ENCODE measurements around the gene HAUS1.
"Not testable (repeated sequence)": the region's sequence is repeated elsewhere in the genome, so short reads cannot be mapped to it uniquely, and the experiment has no call there.

Gene HAUS1

GRCh38 chr18:46158499-46158898, 54.3 kb downstream of the HAUS1 start:
- DNase-seq (ENCODE audit: low spot score) = no peak

DNA sequence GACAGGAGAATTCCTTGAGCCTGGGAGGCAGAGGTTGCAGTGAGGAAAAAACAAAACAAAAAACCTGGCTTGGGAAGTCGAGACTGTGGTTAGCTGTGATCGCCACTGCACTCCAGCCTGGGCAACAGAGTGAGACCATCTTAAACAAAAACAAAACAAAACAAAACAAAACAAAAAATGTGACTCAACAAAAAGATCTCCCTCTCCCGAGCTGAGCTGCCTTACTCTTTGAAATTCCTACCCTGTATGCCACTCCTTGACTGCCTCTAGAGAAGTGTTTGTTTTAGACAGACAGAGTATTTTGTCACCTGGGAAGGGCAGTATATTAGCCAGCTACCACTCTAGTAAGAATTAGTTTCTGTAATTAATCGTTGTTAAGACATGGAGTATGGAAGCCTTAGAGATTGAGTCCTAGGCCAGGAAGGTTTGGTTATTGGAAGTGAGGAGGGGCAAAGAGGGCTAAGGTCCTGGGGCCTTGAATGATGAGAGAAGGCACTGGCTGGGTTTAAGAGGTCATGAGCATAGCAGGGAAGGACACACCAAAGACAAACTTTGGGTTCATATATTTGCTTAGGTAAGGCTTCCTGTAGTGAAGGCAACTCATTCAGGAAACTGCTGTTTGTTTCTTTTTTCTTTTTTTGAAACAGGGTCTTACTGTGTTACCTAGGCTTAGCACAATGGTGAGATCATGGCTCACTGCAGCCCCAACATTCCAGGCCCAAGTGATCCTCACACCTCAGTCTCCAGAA, 56.0 kb downstream of the HAUS1 start:
- DNase-seq (ENCODE audit: low spot score) = no peak

DNA sequence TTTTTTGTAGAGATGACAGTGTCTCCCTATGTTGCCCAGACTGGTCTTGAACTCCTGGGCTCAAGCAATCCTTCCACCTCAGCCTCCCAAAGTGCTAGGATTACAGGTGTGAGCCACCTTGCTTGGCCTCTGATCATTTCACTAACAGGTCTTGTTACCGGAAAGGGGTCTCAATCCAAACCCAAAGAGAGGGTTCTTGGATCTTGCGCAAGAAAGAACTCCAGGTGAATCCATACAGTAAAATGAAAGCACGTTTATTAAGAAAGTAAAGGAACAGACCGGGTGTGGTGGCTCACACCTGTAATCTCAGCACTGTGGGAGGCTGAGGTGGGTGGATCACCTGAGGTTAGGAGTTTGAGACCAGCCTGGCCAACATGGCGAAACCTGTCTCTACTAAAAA, 56.7 kb downstream of the HAUS1 start:
- DNase-seq (ENCODE audit: low spot score) = not testable (repeated sequence)

DNA sequence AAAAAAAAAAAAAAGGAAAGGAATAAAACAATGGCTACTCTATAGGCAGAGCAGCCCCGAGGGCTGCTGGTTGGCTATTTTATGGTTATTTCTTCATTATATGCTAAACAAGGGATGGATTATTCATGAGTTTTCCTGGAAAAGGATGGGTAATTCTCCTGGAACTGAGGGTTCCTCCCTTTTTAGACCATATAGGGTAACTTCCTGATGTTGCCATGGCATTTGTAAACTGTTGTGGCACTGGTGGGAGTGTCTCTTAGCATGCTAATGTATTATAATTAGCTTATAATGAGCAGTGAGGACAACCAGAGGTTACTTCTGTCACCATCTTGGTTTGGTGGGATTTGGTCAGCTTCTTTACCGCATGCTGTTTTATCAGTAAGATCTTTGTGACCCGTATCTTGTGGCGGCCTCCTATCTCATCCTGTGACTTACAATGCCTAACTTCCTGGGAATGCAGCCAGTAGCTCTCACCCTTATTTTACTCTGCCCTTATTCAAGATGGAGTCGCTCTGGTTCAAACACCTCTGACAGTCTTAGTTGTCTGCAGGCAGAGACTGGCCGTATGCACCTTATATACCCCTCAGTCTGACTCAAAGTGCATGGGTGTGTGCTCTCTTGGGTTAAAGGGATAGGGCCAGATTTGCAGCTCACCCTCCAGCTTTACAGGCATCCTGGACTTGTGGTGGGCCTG, 57.7 kb downstream of the HAUS1 start:
- DNase-seq (ENCODE audit: low spot score) = no peak

- DNase-seq (ENCODE audit: low spot score) = no peak
Observed at GRCh38 chr18:46163091-46163490, 58.9 kb downstream of the HAUS1 start.

DNA sequence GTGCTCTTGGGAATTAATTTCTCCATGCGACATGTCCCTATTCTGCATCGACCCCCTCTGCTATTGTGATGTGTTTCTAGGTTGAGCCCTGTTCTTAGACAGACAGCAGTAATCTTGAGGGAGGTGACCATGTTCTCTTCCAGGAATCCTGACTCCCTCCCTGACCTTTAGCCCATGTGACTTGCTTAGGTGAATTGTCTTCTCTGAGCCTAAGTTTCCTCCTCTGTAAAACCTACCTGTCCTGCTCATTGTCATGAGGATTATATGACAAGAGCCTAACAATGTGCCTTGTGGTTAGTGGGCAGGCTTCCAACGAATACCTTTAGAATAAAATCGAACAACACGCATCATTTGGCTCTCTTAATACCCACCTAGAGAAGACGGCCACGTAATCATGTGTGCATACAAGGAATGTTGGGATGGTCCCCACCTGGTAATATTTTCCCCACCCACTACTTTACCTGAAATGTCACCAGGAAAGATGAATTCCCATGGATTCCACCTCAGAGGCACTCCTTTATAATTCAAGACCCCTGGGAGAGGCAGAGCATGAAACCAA, 59.8 kb downstream of the HAUS1 start:
- DNase-seq (ENCODE audit: low spot score) = no peak

GRCh38 chr18:46164502-46164901, 60.3 kb downstream of the HAUS1 start:
- not testable (repeated sequence) for DNase-seq (ENCODE audit: low spot score)

DNA sequence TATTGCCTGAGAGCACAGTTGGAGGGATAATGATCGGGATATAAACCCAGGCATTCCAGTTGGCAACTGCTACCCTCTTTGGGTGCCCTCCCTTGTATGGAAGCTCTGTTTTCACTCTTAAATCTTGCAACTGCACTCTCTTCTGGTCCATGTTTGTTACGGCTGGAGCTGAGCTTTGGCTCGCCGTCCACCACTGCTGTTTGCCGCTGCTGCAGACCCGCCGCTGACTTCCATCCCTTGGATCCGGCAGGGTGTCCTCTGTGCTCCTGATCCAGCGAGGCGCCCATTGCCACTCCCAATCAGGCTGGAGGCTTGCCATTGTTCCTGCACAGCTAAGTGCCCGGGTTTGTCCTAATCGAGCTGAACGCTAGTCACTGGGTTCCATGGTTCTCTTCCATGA, 60.7 kb downstream of the HAUS1 start:
- no peak for DNase-seq (ENCODE audit: low spot score)

DNA sequence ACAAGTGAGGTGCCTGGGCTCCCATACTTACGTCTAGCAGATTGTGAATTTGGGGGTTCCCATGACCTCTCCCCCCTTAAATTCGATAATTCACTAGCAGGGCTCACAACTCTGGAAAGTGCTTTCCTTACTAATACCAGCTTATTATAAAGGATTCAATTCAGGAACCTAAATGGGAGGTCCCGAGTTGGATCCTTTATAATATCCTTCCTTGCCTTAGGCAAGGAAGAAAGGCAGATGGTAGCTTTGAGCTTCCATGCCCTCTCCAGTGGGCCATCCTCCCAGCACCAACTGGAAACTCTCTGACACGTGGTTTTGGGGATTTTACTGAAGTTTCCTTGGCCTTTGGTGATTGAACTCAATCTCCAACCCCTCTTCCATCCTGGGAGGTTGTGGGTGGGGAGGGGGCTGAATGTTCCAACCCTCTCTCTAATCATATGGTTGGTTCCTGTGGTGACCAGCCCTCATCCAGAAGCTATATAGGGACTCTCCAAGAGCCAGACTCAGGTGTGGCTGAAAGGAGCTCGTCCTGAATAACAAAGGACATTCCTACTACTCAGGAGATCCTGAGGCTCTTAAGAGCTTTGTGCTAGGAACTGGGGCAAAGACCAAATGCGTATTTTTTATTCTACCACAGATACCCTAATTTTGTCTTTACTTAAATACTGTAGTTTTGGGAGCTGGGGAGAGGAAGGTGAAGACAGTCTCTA, 62.2 kb downstream of the HAUS1 start:
- no peak for DNase-seq (ENCODE audit: low spot score)

DNA sequence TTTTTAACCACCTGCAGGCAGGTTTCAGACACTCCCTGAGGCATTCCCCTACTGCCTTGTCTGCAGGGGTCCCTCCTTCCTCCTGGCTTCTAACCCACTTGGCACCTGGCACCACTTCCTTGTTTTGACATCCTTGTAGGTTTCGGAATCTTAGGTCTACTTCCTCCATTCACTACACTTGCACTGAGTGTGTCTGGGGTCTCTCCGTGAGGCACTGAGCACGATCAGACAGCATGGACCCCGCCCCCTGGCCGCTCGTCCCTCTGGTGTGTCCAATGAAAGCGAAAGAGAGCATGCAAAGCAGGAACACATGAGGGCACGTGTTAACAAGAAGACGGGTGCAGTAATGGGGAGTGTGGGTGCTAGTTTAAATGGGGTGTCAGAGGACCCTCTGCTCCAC, 63.8 kb downstream of the HAUS1 start:
- DNase-seq (ENCODE audit: low spot score) = peak; percentile 31

DNA sequence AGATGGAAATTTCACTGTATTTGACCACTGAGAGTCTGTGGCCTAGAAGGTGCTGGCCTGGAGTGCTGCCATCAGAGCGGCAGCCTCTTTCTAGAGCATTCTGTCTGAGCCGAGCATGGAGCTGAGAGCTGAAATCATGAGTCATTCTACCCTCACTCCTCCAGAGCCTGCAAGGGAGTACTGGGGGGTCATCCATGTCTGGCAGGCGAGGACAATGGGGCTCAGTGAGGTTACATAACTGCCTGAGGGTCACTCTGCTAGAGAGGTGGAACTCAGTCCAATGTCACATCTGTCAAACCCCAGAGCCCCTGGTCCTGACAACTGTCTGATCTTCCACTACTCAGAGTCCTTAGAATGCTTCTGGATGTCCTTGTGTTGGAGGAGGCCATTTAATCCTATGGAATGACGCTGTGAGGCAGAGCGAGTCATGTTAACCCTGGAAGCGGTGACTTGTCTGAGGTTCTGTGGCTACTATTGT, 65.3 kb downstream of the HAUS1 start:
- DNase-seq (ENCODE audit: low spot score) = no peak

DNA sequence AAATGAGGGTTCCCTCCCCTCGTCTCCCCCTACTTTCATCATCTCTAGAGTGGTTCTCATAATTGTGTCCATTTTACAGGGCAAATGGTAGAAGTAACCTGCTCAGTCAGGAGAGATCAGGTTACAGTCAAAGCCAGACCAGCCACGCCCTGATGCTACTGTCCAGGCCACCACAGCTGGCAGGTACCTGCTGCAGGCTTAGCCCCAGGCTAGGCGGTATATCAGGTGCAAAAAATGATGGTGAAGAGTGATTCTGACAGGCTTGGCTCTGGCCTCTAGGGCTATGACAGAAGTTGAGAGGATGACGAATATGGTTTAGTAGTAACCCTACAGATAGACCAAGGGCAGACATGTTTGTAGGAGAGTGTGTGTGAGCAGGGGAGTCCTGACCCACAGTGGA, 67.1 kb downstream of the HAUS1 start:
- DNase-seq (ENCODE audit: low spot score) = no peak

DNA sequence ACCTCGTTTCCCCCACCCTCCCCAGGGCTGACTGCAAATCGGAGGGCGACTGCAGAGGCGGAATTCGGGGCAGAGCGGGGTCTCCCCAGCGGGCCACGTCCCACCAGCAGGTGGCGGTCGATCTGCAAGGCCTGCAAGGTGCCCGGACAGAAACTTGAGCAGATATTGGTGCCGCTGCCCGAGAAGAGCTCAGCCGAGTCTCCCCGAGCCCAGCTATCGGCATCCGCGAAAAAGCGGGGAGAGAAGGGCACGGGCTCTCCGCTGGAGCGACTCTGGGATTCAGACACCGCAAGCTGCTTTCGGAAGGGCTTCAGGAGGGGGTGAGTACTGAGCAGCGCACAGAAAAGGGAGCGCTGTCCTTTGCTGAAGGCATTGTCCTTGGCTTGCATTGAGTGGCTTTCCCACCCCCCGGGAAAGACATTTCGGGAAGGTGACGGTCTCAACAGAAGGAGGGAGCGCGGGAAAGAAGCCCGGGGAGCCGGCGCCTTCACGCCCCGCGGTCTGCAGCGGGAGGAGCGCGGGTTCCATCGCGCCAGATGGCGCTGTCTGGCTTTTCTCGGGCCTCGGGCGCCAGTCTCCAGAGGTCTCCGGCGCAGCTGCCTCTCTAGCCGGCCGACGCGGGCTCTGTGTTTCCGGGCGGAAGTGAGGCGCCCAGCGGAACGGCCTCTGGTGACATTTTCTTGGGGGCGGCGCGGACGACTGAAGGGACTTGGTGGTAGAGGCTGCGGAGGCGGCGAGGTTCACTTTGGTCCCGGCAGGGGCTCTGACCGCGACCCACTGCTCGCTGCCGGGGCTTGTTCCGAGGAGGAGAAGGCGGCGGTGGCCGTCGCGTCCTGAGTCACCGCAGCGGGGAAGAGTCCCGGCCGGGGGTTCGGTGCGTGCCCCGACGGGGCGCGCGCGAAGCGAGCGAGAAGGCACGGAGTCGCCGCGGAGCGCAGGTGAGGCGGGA, 69.5 kb downstream of the HAUS1 start:
- peak; percentile 92 for DNase-seq (ENCODE audit: low spot score)

GRCh38 chr18:46174342-46175041, 70.3 kb downstream of the HAUS1 start:
- peak; percentile 26 for DNase-seq (ENCODE audit: low spot score)

- DNase-seq (ENCODE audit: low spot score) = no peak
Observed at GRCh38 chr18:46176001-46176400, 71.8 kb downstream of the HAUS1 start.

All from Ammon's horn (tissue), 1 donor.